Heart left ventricle (tissue), 13 donors: Measurements from ENCODE around the gene HOXB6.

ENCODE experiments used
- CTCF ChIP-seq, 12 donors: fragments of 200-600 bp; sonication (generic) in 4 of 12; IDR thresholded peaks; one replicate each; pipeline versions ENCODE4 v1.5.0 to v1.8.0; 2018 to 2022; ENCODE audit warnings: antibody characterized with exemption in 12 of 12, mild to moderate bottlenecking in 5 of 12
- POLR2A ChIP-seq, 2 donors: fragments of 450-650 bp; IDR thresholded peaks; one replicate each; pipeline ENCODE4 v1.6.1; 2017; ENCODE audit warnings: antibody characterized with exemption in 2 of 2, mild to moderate bottlenecking in 2 of 2, moderate library complexity in 2 of 2
- donor health status: ischemic (EF 13 %, LVEDD 7.1; RV severe dilation, severe dysfunction).
- donor health status: DM: no; HTN: yes; CAD: no.
- donor health status: DM: no; HTN: no; CAD: no.
- donor health status: ischemic (EF 25% LVEDD 6.9; RV normal size, moderate dysfunction).
- donor health status: ischemic (EF 25% LVEDD 5.7; RV mildly dilated, moderate dysfunction).
- donor health status: ischemic (EF 35%, LVEDD 5.7; RV mildly dilated, moderate dysfunction).
- donor health status: nonischemic (EF 11% LVEDD 7.7; RV severe dilation, severe dysfunction).
- donor health status: DM: yes; HTN: yes; CAD: no.
- donor health status: PGD.
- donor health status: ischemic (EF 29% LVEDD 5.4; RV normal size, mild dysfunction).
- donor health status: nonischemic (EF 23%, LVEDD 6.1; RV moderate dilation, normal function).

DNA sequence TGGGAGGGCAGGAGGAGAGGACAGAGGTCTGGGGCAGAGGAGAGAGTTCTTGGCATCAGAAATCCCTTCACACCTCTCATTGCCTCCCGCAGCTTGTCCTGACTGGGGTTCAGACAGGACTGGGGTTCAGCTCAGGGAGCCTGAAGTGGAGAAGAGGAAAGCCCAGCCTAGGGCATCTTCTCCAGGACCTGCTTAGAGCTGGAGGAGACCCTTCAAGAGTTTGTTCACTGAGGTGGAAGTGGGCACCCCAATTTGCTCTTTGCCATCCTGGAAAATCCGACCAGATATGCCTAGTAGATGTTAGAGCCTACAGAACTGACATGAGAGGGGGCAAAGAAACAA, 16.7 kb downstream of the HOXB6 start:
- TF ChIP-seq POLR2A (IDR thresholded peaks at IDR 0.05) (no peak), CTCF (IDR thresholded peaks at IDR 0.05) (no peak)
